H1 (cell line): ENCODE data around the gene ZNF829. TPM values are rescaled to one million over a fixed set of nuclear protein-coding genes. Genes with fewer than 3 reads are reported as not detected.

Source experiments
- BACH1 ChIP-seq: IDR thresholded peaks from 2 replicates; pipeline ENCODE4 v1.6.1; 2012; ENCODE audit warnings: low read length, improper control_type of control experiment
- CREB1 ChIP-seq: IDR thresholded peaks from 2 replicates; pipeline ENCODE4 v1.6.1; 2012; ENCODE audit warnings: inconsistent platforms
- GABPA ChIP-seq: IDR thresholded peaks from 2 replicates; pipeline ENCODE4 v1.6.1; 2011; ENCODE audit warnings: mild to moderate bottlenecking, low read length, moderate library complexity, borderline replicate concordance; ENCODE audit not compliant: insufficient read depth
- JUND ChIP-seq: IDR thresholded peaks from 2 replicates; pipeline ENCODE4 v1.6.1; 2011; ENCODE audit warnings: mild to moderate bottlenecking, improper control_type of control experiment, low read length
- SP1 ChIP-seq: IDR thresholded peaks from 2 replicates; pipeline ENCODE4 v1.6.1; 2011; ENCODE audit warnings: low read depth, low read length
- TAF7 ChIP-seq: optimal IDR thresholded peaks from 2 replicates; pipeline ENCODE3; 2011; ENCODE audit warnings: low read depth, mild to moderate bottlenecking, inconsistent platforms, low read length, moderate library complexity, borderline replicate concordance
- polyA plus RNA-seq, 7 experiments: library from polyadenylated mRNA; depleted of rRNA in 3 of 7; stranded (reverse) in 5 of 7; unstranded in 2 of 7; fragments of >200 nt in 5 of 7; fragments of 200-250 nt in 2 of 7; gene quantifications; 1 replicate in 5 of 7; 2 replicates in 1 of 7; 4 replicates in 1 of 7; pipeline versions ENCODE4 v1.2.1 to v1.2.3, GENCODE V29; 2011 to 2013; ENCODE audit warnings: missing spikeins in 2 of 7, mixed read lengths in 2 of 7
- total RNA-seq: library from RNA; stranded (reverse); fragmentation: NEBNext Ultra II Directional; extraction: Animal tissue kit (Norgen Biotek cat#: 25700); gene quantifications from 2 replicates; pipeline ENCODE4 v1.2.1, GENCODE V29; 2021
- TF ChIP-seq, protein P1 (sequence below): IDR thresholded peaks from 2 replicates; pipeline ENCODE4 v1.6.1; 2012; ENCODE audit warnings: low read length, inconsistent platforms
- TF ChIP-seq, protein P2 (sequence below): IDR thresholded peaks from 2 replicates; pipeline ENCODE4 v1.6.1; 2012; ENCODE audit warnings: inconsistent platforms

ZNF829 gene
- total and polyA plus RNA-seq, 2 of the 8 experiments (the other 6 are each of a cell fraction or from before 2014, with no cell fraction given) = 1.3 to 3.3 TPM

DNA sequence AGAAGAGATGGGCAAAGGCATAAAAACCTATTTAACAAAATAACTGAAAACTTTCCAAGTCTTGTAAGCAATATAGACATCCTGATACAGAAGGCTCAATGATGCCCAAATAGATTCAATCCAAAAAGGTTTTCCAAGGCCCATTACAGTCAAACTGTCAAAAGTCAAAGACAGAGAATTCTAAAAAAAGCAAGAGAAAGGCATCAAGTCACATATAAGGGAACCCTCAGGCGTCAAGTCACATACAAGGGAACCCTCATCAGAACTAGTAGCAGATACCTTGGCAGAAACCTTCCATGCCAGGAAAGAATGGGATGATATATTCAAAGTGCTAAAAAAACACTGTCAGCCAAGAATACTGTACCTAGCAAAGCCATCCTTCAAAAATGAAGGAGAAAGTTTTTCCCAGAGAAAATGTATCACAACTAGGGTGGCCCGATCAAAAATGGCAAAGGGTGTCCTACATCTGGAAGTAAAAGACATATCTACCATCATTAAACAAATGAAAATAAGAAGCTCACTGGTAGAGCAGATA, 21.2 kb downstream of the ZNF829 start (continued):
- TF ChIP-seq, protein P1, sequence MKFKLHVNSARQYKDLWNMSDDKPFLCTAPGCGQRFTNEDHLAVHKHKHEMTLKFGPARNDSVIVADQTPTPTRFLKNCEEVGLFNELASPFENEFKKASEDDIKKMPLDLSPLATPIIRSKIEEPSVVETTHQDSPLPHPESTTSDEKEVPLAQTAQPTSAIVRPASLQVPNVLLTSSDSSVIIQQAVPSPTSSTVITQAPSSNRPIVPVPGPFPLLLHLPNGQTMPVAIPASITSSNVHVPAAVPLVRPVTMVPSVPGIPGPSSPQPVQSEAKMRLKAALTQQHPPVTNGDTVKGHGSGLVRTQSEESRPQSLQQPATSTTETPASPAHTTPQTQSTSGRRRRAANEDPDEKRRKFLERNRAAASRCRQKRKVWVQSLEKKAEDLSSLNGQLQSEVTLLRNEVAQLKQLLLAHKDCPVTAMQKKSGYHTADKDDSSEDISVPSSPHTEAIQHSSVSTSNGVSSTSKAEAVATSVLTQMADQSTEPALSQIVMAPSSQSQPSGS = no peak
- no peak for TF ChIP-seq CREB1
- no peak for TF ChIP-seq SP1
- no peak for TF ChIP-seq BACH1
- no peak for TF ChIP-seq JUND
- TF ChIP-seq, protein P2, sequence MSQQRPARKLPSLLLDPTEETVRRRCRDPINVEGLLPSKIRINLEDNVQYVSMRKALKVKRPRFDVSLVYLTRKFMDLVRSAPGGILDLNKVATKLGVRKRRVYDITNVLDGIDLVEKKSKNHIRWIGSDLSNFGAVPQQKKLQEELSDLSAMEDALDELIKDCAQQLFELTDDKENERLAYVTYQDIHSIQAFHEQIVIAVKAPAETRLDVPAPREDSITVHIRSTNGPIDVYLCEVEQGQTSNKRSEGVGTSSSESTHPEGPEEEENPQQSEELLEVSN = no peak
- TF ChIP-seq GABPA = no peak
- TF ChIP-seq TAF7 = no peak
